H1 (cell line): ENCODE results near the gene WDR48. TPM values are rescaled to one million over a fixed set of nuclear protein-coding genes. Genes with fewer than 3 reads are reported as not detected.

Experiments used
- CHD7 ChIP-seq: fragments of 300-600 bp; sonication (generic); IDR thresholded peaks from 2 replicates; pipeline ENCODE4 v1.7.1; 2012; ENCODE audit warnings: low read length, moderate library complexity, mild to moderate bottlenecking, inconsistent platforms; ENCODE audit not compliant: insufficient replicate concordance
- polyA plus RNA-seq, 7 experiments: library from polyadenylated mRNA; depleted of rRNA in 3 of 7; stranded (reverse) in 5 of 7; unstranded in 2 of 7; fragments of >200 nt in 5 of 7; fragments of 200-250 nt in 2 of 7; gene quantifications; 1 replicate in 5 of 7; 2 replicates in 1 of 7; 4 replicates in 1 of 7; pipeline versions ENCODE4 v1.2.1 to v1.2.3, GENCODE V29; 2011 to 2013; ENCODE audit warnings: missing spikeins in 2 of 7, mixed read lengths in 2 of 7
- total RNA-seq: library from RNA; stranded (reverse); fragmentation: NEBNext Ultra II Directional; extraction: Animal tissue kit (Norgen Biotek cat#: 25700); gene quantifications from 2 replicates; pipeline ENCODE4 v1.2.1, GENCODE V29; 2021

Gene WDR48
- total and polyA plus RNA-seq, 2 of the 8 experiments (the other 6 are each of a cell fraction or from before 2014, with no cell fraction given): 21.2 to 54.1 TPM

DNA sequence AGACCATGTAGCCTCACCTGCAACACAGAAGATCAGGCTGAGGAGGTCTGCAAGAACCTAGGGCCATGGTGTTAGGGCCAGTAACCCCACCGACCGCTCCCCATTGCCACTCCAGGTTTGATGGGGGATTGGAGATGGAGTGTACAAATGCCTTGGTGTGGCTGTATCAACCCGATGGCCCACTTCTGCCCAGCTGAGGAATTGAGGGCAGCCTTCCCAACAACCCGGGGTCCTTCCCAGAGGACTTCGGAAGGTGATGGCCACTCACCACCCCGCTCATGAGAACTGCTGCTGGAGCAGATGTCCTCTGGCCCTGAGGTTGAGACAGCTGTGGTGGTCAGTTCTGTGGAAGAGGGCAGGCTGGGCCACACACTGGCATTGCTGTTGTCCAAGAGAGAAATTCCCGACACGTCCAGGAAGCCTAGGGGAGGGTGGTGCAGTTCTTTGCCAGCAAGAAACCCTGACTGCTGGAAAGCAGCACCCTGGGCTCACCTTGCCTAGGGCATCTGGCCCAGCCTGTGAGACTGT is 46.7 kb downstream of the WDR48 start (continued):
- TF ChIP-seq CHD7: no peak
